Stimulated activated CD4-positive, alpha-beta T cell treated with anti-CD3 and anti-CD28 coated beads, Interleukin-15, amount 100 ng/mL, for 48 hours (primary cell): Measurements from ENCODE around the gene CD2.

ENCODE experiments used
- DNase-seq, 2 donors: peaks; one replicate each; pipeline ENCODE4 v3.0.0-alpha.2; 2020; ENCODE audit warnings: low read depth in 2 of 2

The CD2 gene

DNA sequence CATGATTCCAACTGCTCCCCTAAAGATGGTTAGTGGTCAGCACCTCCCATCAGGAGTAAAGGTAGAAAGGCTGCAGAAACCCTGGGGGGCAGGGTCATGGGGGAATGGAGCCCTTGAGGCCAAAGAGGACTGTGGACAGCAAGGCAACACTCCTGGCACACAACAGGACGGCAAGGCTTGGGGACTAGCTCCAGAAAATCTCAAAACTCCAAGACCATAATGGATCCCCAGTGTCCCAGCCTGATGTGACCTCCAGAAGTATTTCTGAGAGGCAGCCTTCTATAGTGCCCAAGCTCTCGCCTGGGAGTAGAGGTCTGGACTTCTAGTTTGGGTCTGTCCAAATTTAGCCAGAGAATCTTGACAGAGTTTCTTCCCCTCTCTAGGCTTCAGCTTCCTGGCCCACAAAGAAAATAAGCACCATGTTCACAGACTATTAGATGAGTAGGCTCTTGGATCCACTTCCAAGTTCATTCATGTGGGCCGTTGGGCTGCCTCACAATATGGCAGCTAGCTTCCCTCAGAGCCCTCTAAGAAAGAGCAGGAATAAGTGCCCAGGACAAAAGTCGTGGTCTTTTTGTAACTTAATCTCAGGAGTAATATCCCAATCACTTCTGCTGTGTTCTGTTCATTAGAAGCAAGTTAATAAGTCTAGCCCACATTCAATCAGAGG, 6.9 kb downstream of the CD2 start:
- DNase-seq, result no peak

DNA sequence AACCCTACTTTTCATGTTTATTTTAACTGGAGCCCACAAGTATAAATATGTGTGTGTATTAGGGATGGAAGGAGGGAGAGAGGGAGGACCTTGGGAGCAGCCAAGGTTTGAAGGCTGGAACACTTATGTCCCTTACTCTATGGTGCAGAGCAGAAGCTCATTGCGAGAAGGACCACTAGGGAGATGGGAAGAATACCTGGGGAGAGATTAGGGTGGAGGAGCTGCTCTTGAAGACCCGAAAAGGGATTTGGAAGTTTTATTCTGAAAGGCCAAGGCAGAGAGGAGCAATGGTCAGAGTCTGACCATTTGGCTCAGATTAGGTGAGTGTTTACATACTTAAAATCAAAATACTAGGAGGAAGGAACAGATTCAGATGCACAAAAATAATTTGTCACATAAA, 8.1 kb downstream of the CD2 start:
- no peak for DNase-seq

DNA sequence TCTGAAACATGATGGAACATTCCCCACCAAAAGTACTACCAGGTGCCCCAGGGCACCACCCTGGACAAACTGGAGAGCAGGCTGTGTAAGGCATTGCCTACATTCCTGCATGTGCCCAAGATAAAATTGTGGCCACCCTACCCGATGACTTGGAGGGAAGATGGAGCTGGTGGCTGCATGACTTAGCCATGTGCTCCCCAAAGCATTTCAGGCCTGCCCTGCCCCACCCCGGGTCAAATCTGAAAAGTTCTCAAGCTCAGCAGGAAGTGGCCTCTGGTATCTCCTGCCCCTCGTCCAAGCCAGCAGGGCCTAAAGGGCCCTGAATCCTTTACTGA, 8.5 kb downstream of the CD2 start:
- no peak for DNase-seq

DNA sequence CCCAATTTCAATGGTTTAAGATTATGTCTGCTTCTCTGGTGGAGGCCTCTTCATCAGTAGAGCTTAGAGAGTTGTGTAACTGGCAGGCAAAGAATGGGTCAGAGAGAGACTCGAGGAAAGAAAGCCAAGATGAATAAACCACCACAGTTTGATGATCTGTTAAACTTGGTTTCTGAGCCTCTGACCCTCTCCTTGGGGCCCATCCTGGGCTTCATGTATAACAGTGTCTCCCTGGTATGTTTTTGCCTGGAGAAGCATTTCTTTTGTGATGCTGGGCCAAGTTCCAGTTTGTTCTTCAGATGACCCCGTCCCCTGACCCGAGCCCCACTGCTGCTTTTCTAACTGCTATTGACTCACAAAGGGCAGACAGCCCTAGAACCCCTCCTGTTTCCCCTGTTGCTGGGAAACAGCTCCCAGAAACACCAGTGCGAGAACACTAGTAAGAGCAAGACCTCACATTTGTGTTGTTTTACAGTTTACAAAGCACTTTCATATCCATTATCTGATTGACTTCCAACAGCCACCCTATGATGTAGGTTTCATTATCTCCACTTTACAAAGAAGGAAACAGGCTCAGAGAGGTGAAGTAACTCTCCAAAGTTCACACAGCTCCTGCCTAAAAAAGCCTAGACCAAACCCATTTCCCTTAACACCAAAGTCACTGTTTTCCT, 9.0 kb downstream of the CD2 start:
- peak in 1 of 2 donors; percentile 75 for DNase-seq

DNA sequence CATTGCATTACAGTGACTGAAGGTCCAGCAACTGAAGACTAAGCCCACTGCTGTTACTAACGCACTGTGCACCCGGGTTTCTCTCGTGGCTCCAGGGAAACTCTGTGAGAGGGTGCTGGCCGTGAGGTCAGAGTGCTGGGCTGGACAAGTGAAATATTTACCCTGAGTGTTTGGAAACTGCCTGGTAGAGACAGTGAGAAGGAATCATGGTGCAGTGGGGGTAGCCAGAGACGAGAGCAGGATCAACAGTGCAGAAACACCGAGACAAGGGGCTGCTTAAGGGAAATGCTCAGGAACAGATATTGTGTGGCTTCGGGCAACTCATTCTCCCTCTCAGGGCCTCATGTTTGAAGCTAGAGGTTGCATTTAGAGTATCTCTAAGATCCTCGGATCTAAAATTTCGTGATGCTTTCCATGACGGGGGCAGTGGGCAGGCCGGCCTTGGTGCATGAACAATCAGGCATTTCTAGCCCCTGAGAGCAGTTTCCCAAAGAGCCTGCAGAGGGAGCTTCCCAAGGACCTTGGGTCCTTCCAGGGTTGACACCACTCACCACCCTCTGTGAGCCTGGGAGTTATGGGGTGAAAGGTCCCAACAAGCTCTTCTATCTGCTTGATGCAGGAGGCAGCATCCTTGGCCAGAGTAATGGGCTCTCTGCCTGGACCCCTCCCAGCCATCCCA, 9.7 kb downstream of the CD2 start:
- DNase-seq, result peak; percentile 63 to 64

DNA sequence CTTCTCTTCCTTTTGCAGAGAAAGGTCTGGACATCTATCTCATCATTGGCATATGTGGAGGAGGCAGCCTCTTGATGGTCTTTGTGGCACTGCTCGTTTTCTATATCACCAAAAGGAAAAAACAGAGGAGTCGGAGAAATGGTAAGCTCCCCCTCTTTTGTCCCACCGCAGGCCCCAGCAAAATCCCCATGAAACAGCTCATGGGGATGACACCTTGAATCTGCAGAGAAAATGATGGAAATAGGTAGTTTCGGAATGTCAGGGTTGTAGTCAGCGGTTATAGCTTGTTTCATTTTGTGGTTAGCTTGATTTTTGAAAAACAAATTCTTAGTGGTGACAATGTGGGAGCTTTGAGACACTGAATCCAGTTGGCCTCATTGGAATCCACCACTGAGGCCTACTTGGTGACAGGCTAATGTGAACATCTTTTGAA, 10.3 kb downstream of the CD2 start:
- DNase-seq, result no peak

DNA sequence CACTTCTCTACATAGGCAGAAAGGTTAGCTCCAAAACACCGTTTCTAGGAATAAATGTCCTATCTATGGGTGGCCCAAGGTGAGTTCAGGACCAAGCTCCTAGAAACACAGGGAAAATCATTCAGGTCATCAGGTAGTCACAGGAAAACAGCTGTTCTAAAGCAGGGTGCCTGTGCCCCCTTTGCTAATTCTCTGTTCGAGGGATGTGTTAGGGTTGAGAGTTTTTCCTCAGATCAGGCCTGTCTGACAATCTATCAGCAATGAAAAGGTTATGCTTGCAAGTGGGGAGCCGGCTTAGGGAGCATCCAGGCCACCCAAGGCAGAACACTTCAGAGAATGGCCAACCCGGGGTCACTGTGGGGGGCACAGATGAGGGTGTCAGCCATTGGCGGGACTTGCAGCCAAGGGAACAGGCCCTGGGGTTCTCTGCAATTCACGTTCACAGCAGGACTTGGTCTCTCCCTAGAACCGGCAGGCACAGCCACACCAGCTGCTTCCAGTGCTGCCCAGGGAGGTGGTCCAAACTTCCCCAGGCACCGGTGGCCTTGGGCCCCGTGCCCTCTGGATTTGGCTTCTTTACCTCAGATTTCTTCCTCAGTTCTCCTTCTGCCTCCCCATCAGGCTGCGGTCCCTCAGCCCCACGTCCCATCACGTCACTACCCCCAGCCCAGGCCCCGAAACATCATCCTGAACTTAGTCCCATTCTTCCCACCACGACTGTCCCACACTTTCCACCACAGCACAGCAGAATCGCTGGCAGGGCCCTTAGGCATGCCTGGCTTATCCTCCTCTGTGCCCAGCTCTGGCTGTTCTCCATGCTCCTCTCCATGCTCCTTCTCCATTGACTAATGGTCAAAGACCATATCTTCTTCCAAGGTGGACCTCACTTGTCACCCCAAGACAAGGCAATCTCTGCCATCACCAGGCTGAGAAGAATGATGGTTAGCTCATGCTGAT, 11.0 kb downstream of the CD2 start:
- DNase-seq, result no peak

DNA sequence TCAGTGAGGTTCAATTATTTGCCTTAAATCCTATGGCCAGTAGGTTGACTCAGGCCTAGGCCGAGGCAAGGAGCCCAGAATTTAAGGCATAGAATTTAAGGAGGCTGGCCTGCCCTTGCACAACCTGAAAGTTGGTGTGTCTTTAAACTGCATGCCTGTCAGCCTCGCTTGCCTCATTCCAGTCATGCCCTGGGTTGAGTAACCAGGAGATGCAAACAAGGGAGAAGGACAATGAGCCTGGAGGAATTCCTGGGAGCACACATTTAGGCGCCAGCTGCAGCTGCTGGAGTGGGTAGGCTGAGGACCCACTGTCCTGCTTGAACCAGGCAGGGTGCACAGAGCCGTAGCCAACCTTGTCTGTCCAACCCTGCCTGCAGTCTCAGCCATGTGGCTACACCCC, 11.7 kb downstream of the CD2 start:
- DNase-seq, result no peak

DNA sequence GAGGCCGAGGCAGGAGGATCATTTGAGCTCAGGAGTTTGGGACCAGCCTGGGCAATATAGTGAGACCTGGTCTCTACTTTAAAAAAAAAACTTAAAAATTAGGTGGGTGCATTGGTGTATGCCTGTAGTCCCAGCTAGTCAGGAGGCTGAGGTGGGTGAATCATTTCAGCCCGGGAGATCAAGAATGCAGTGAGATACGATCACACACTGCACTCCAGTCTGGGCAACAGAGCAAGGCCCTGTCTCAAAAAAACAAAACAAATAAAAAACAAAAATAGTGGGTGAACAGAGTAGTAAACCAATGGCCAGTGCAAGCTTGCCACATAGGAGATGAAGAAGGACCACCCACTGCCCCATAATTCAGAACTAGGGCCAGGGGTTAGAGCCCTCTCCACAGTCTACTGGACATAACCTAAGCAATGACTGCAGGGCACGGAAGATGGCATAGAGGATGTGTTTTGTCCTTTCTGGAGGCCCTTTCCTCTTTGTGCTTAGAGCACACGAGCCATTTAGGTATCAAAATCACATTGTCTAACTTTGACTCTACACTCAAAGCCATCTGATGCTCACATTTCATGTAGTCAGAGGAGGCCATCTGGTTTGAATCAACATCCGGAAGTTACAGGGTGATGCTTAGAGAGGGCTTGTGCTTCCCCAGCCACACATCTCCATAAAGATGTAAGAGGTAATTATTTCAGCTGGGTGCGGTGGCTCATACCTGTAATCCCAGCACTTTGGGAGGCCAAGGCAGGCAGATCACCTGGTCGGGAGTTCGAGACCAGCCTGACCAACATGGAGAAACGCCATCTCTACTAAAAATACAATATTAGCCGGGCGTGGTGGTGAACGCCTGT, 12.6 kb downstream of the CD2 start:
- no peak for DNase-seq

DNA sequence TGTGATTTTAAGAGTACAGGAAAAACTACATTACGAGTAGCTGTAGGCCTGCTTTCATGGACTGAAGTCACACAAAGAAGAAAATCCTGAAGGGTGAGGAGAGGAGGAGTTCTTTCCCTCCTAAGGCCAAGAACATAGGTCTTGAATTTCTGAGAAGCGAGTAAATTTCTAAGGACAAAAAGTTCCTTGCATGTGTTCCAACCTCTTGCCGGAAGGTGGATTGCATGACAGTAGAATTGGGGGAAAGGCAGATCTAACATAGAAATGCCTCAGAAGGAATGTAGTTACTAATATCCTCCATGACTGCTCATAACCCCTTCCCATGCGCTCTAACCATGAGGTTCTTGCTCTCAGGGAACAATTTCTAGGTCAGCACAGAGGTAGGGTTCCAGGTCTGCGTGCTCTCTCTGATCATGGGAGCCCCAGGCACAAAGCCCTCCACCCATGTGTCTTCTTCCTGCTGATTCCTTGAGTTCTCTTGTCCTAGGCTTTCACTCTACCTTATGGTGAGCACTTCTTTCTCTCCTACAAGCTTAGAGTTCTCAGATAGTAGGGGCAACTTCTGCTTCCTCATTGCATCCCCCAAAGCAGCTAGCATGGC, 13.7 kb downstream of the CD2 start:
- no peak for DNase-seq

DNA sequence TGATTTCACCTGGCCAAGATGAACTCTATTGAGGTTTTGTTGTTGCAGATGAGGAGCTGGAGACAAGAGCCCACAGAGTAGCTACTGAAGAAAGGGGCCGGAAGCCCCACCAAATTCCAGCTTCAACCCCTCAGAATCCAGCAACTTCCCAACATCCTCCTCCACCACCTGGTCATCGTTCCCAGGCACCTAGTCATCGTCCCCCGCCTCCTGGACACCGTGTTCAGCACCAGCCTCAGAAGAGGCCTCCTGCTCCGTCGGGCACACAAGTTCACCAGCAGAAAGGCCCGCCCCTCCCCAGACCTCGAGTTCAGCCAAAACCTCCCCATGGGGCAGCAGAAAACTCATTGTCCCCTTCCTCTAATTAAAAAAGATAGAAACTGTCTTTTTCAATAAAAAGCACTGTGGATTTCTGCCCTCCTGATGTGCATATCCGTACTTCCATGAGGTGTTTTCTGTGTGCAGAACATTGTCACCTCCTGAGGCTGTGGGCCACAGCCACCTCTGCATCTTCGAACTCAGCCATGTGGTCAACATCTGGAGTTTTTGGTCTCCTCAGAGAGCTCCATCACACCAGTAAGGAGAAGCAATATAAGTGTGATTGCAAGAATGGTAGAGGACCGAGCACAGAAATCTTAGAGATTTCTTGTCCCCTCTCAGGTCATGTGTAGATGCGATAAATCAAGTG, 14.3 kb downstream of the CD2 start:
- DNase-seq, result no peak

DNA sequence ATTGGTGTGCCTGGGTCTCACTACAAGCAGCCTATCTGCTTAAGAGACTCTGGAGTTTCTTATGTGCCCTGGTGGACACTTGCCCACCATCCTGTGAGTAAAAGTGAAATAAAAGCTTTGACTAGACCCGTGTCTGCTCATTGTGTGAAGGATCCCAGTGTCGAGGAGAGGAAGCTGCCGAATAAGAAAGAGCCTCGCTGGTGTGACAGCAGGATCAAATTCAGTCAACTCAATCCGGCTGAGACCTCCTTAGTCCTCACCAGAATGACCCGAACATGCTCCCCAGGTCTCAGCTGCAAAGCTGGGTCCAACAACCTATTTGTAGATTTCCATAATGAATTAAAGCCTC, 14.8 kb downstream of the CD2 start:
- no peak for DNase-seq

DNA sequence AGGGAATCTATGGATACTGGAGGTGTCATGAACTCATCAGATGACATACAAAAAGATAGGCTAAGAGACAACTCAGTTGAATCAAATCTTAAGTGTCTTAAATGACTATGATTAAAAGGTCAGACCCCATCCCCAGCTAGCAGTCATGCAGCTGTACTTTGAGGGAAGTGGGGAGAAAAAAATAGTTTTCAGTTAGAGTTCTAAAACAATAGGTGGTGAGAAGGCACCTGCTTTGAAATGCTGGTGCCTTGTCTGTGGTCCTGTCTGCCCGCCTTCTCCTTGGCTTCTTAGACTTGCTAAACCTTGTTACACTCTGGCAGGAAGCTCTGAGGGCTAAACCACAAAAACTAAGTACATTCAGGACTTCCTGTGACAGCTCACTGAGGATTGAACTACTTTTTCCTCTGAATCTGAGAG, 15.3 kb downstream of the CD2 start:
- peak in 1 of 2 donors; percentile 73 for DNase-seq

DNA sequence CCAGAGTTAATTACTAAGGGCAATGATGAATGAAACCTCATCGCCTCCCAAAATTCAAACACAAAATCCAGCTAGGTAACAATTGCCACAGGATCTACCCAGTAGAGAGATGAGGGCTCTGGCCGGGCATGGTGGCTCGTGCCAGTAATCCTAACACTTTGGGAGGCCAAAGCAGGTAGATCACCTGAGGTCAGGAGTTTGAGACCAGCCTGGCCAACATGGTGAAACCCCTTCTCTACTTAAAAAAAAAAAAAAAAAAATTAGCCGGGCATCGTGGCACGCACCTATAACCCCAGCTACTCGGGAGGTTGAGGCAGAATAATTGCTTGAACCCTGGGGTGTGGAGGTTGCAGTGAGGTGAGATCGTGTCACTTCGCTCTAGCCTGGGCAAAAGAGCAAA, 15.8 kb downstream of the CD2 start:
- no peak for DNase-seq

DNA sequence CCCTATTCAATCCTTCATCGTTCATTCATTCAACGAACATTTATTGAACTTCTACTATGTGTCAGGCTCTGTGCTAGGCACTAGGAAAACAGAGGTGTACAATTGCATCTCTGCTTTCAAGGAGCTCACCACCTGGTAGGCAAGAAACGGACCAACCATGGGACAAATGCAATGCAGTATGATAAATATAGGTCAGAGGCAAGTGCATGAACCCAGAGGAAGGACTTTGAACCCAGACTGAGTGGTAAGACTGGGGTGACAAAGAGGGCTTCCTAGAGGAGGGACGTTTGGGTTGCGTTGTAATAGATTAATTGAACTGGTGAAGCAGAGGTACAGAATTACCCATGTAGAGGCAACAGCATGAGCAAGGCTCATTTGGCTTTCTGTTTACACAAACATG, 16.4 kb downstream of the CD2 start:
- DNase-seq, result no peak

DNA sequence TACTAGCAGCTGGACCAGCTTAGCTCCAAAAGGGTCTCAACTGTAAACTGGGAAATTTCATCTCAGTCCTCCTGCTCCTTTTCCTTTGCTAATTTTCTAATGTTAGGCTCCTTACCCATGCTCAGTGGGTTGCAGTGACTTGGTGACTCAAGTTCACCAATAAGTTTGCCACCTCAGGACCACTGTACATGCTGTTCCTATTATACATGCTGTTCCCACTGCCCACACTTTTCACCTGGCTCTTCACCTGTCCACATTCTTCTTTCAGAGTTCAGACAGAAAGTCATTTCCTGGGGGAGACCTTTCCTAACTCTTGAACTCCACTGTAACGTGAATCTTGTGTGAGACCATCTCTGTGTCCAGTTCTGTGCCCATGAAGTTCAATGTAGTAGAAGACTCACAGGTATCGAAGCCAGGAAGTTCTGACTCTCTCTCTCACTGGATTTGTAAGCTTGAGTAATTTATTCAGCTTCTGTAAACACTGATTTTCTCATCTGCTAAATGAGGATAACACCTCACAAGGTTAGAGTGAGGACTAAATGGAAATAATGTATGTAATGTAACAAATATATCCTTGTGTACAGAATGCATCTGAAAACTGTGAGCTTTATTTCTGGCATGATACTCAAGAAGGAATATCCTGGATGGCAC, 17.9 kb downstream of the CD2 start:
- no peak for DNase-seq

DNA sequence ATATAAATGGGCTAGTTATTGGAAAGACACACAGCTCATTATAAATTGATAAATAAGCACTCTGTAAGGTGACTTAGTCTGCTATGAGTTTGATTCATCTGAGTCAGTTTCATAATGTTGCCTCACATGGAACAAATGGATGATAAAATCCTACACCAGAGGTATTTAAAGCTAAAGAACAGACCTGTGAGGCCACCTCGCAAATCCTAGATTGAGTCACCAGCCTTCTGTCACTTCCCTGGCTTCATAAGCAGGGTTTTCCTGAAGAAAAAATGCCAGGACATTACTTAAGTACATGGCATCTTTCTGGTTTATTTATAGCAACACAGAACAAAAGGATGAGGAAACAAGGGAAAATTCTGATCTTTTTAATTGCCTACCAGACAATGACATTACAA, 18.4 kb downstream of the CD2 start:
- no peak for DNase-seq

DNA sequence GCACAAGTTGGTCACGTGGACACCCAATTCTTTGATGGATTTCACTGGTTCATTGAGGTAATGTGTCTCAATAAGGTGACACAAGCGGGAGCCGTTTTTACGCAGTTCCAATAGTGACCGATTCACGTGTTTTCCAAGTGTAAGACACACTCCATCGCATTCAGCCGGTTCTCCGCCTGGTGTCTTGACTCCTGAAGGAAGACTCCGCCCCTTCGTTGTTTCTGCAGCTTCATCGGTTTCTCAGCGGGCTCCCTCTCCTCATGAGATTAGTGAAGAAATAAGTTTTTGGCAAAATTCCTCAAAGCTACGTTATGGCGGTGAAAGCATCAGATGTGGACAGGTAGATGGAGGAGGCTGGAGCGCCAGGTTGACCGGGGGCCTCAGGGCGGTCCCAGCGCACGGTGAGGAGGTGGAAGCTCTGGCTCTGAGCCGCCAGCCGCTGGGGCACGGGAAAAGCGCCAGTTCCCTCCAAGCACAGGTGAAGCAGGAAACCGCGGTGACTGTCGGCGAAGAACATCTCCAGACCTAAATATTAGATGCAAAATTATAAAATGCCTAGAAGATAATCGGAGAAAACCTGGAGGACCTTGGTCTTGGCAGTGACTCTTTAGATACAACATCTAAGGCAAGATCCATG, 21.0 kb downstream of the CD2 start:
- no peak for DNase-seq
